ENCODE data around the gene C11orf58.

Gene C11orf58

DNA sequence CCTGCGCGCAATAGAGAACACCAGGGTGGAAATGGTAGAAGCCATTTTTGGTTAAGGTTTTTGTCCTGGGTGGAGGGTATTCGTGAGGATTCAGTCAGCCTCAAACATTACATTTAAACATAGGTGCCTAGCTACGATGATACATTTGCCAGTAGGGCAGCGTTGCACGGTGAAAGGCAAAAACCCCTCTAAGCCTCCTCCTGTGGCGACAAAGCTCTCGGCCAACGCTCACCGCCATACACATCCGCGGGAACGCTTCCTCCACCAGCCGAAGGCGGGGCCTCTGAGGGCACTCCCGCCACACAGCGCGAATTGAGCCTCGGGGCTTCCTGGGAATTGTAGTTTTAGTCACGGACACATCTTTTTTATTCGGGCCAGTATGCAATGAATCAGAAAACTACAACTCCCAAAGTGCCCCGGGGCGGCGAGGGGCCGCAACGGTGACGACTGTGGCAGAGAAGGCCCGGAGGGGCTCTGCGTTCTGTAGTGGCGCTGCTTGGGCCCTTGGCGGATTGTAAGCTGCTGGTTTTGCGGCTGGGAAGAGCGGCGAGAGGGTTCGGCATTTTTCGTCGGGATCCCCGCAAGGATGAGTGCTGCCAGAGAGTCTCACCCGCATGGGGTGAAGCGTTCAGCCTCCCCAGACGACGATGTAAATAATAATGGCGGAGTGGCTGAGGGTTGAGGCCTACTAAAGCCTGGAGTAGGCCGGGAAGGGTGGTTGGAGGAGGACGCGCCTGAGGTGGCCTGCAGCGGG lies at the start of gene C11orf58:
TSS of gene C11orf58 (plus strand) at position 455 of the 754 bp plus-strand sequence. CDS start at position 587, 132 bp downstream.
- FAIRE-seq (no peak), DNase-seq (ENCODE audit: low spot score) (peak; percentile 93)

- FAIRE-seq (no peak), DNase-seq (ENCODE audit: low spot score) (no peak)
Measured at GRCh38 chr11:16690086-16690485, 48.4 kb upstream of the C11orf58 start.

DNA sequence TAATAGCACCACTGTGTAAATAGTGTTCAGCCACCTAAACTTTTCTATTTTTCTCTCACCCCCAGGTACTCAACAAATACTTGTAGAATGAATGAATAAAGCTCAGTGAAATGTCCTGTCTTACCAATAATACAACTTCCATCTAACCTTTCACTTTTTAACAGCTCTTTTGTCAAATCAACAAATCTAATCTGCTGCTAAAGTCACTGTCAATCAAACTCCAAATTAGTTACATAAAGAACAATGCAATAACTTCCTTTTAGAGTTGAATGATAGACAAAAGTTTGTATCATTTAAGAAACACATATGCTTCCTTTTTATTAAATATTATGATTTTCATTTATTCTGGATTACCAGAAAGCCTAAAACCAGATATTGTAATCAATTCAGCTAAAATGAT lies 34.7 kb upstream of the C11orf58 start:
- FAIRE-seq (no peak), DNase-seq (ENCODE audit: low spot score) (no peak)

- no peak for FAIRE-seq
- DNase-seq (ENCODE audit: low spot score), result no peak
Measured at GRCh38 chr11:16713594-16713993, 24.9 kb upstream of the C11orf58 start.

DNA sequence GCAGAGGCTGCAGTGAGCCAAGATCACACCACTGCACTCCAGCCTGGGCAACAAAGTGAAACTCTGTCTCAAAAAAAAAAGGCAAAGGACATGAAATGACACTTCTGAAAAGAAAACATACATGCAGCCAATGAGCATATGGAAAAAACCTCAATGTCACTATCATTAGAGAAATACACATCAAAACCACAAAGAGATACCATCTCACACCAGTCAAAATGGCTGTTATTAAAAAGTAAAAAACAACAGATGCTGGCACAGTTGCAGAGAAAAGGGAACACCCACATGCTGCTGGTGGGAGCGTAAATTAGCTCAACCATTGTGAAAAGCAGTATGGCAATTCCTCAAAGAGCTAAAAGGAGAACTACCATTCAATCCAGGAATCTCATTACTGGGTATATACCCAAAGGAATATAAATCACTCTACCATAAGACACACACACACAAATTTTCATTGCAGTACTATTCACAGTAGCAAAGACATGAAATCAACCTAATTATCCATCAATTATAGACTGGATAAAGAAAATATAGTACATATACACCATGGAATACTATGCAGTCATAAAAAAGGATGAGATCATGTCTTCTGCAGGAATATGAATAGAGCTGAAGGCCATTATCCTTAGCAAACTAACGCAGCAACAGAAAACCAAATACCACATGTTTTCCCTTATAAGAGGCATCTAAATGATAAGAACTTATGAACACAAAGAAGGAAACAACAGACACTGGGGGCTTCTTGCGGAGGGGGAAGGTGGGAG lies 15.7 kb upstream of the C11orf58 start:
- FAIRE-seq (no peak), DNase-seq (ENCODE audit: low spot score) (no peak)

- FAIRE-seq, result no peak
Measured at GRCh38 chr11:16727806-16728205, 10.6 kb upstream of the C11orf58 start.

DNA sequence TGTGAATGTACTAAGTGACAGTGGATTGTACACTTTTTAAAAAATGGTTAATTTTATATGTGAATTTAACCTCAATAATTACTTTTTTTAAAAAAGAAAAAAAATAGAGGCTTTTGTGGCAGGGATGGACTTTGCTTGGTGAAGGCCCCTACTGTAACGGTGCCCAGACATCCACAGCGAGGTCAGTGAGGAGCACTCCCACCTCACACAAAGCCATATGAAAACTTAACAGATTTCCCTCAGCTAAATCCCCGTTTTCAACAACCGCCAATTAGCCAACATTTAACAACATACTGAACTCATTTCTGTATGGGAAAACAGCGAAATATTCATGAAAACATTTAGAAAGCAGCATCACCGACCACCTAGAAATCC lies 642 bp upstream of the C11orf58 start:
- FAIRE-seq, result no peak

More at GRCh38 chr11:16727806-16728205, 10.6 kb upstream of the C11orf58 start:
- no peak for DNase-seq (ENCODE audit: low spot score)

DNA sequence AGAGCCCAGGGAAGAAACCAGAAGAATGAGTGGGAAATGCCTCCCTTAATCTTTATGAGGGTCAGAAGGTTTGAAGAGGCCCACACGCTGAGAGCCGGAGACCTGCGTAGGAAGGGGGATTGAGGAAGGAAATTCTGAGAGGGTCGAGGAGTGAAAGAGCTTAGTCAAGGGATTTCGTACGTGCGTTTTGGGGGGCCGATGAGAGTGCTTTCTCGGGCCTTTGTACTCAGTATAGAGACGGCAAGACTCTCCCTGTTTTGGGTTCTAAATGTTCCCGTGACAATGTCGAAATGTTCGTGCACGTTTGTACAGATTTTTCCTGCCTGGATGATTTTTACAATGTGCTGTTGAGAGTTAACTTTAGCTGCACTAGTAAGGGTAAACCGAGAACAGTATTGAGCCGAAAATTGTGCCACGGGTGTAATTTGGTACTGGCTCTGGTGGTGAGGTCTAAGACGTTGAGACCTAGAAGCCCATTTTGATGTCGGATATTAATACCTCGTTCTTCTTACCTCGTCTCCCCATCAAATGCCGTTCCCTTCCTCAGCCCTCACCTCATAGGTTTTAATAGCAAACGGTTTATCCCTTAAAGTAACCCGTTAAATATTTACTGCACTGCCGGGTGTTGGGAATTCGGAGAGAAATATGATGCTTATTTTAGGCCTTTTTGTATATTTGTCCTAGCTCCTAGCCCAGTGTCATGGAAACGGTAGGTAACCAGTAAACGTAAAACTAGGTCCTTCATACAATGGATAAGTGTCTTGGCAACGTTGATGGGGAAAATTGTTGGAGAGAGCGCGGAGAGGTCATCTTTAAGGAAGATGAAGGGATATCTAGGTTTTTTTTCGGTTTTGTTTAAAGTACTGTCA lies 734 bp downstream of the C11orf58 start:
- DNase-seq (ENCODE audit: low spot score), result peak; percentile 6
- no peak for FAIRE-seq

More for the DNA sequence above, 642 bp upstream of the C11orf58 start:
- DNase-seq (ENCODE audit: low spot score), result peak; percentile 21

DNA sequence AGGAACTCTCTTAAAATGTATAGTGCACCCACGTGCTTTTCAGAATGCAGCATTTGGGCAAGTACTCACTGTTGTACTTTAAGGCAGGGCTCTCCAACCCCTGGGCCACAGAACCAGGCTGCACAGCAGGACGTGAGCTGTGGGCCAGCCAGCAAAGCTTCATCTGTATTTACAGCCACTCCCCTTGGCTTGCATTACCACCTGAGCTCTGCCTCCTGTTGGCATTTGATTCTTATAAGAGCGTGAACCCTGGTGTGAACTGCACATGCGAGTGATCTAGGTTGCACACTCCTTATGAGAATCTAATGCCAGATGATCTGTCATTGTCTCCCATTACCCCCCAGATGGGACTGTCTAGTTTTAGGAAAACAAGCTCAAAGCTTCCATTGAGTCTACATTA lies 3.0 kb downstream of the C11orf58 start:
- FAIRE-seq, result no peak
- DNase-seq (ENCODE audit: low spot score), result no peak

GRCh38 chr11:16743478-16743877 lies 5.0 kb downstream of the C11orf58 start:
- no peak for FAIRE-seq
- DNase-seq (ENCODE audit: low spot score), result no peak

GRCh38 chr11:16744128-16744725 lies 5.8 kb downstream of the C11orf58 start:
- DNase-seq (ENCODE audit: low spot score), result no peak
- no peak for FAIRE-seq

DNA sequence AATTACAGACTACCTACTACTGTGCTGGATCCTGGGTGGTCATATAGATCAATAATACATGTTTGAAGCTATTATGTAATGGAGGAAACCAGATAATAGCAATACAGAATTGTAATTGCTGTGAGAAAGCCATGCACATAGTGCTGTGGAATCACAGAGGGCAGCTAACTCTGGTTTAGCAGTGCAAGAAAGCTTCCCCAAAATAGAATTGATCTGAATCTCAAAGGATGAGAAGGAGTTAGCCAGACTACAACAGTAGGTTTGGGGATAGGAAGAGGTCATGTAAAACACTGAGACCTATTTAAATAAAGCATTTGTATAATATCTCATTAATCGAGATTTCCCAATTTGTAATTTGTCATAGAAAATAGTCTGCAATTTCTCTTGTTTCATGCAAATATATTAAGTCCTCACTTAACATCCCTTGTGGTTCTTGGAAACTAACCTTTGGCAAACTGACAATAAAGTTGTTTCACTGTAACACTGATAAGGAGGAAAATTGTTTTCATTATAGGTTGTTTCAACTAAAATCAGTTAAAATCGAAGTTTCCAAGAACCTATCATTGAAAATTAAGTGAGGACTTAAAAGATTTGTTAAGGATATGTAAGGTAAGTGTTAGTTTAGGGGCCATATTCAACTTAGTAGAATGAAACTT lies 7.6 kb downstream of the C11orf58 start:
- DNase-seq (ENCODE audit: low spot score) (no peak), FAIRE-seq (no peak)

DNA sequence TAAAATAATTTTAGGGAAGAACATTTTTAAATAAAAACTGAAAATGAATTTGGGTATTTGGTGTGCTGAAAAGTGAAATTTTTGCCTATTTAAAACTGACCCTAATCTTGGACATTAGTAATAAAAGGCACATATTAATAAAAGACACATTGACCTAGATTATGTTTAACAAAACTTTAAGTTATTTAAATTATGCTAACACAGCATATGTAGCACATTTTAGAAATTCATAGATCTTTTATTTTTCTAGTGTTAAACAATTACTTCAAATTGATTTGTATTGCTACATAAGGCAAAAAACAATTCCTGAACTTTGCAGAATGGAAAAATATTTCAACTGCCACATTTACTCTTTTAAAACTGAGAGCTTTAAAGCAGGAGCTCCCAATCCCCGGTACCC lies 10.6 kb downstream of the C11orf58 start:
- FAIRE-seq (no peak), DNase-seq (ENCODE audit: low spot score) (no peak)

DNA sequence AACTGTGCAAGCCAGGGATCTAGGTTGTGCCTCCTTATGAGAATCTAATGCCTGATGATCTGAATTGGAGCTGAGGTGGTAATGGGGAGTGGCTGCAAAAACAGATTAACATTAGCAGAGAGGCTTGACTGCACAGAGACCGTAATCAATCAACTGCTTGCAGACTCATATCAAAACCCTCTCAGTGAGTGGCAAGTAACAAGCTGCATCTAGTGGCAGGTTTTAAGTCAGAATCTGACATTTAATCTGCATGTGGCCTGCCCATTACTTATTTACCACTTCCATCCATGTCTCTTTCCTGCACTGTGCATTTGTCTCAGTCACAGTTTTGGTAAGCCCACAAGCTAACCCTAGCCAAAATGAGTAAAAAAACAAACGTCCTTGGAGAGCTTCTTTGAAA lies 11.2 kb downstream of the C11orf58 start:
- FAIRE-seq (no peak), DNase-seq (ENCODE audit: low spot score) (no peak)

DNA sequence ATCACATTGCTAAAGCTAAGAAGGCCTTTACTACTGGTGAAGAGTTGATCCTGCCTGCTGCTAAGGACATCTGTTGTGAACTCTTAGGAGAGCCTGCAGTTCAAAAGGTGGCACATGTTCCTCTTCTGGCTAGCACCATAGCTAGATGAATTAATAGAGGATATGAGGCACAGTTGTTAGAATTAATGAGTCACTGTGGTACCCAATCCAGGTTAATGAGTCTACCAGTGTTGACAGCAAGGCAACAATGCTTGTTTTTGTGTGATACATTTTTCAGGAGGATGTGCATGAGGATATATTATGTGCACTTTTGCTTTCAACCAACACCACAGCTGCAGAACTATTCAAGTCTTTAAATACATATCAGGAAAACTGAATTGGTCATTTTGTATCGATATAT lies 12.0 kb downstream of the C11orf58 start:
- DNase-seq (ENCODE audit: low spot score), result no peak
- FAIRE-seq, result no peak

DNA sequence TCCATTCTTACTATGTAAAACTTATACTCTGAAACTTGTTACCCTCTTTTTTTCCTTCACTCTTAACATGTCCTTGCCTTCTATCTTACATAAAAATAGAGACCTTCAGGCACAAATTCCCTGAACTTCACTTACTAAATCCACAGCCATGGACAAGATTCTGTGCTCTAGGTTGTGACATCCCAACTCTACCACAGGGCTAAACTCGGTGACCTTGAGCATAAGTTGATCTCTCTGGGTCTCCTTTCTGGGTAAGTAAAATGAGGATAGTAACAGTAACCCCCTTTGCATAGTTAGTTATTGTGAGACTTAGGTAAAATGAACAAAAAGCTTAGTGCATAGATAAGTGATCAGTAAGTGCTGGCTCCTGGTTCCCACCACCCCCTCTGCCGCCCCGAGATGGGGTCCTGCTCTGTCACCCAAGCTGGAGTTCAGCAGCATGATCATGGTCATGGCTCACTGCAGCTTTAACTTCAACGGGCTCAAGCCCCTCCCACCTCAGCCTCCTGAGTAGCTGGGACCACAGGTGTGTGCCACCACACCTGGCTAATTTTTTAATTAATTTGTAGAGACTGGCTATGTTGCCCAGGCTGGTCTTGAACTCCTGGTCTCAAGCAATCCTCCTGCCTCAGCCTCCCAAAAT lies 20.1 kb downstream of the C11orf58 start:
- DNase-seq (ENCODE audit: low spot score) (no peak), FAIRE-seq (no peak)

DNA sequence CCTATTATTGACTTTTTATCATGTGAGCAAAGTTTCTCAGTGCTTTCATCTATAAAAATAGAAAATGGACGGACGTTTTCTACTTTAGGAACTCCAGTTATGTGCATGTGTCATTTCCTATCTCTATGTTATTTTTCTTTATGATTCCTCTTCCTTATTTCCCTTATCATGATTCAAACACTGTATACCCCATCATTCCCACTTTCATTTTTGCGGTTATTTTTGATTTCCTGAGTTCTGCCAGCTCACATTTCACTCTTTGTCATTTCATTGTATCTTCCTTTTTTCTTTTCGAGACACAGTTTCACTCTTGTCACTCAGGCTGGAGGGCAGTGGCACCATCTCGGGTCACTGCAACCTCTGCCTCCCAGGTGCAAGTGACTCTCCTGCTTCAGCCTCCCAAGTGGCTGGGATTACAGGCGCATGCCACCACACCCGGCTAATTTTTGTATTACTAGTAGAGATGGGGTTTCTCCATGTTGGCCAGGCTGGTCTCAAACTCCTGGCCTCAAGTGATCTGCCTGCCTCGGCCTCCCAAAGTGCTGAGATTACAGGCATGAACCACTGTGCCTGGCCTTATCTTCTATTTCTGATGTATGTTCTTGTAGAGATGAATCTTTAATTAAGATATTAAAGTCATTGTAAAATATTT lies 21.5 kb downstream of the C11orf58 start:
- DNase-seq (ENCODE audit: low spot score) (no peak), FAIRE-seq (no peak)

GRCh38 chr11:16763746-16764145 lies 25.3 kb downstream of the C11orf58 start:
- DNase-seq (ENCODE audit: low spot score) (no peak), FAIRE-seq (no peak)

DNA sequence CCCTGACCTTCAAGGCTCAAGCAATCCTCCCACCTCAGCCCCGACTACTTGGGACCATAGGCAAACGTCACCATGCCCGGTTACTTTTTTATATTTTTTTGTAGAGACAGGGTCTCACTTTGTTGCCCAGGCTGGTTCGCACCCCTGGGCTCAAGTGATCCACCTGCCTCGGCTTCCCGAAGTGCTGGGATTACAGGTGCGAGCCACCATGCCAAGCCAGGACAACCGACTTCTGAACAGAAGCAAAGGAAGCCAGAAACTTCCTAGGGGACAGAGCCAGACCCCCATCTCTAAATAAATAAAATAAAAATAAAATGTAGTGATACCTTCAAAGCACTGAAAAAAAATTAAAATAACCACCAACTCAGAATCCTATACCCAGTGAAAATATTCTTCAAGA lies 26.4 kb downstream of the C11orf58 start:
- DNase-seq (ENCODE audit: low spot score) (no peak), FAIRE-seq (no peak)

DNA sequence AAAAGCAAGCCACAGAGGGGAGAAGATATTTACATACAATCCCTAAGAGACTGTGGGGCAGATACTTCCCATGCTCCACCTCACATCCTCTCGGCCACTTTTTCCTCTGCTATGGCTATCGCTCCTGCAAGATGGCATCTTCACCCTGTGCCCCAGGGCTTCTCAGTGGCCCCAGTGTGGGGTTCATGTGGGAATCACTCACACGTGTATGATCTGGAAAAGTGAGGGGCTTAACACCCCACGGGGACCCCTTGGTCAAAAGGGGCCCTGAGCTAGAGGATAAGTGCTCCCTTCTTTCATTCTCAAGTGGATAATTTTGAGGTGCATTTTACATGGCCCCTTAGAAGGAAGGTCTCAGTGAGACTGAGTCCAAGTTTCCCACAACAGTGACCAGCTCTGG lies 28.7 kb downstream of the C11orf58 start:
- no peak for FAIRE-seq

More for the DNA sequence above, 28.7 kb downstream of the C11orf58 start:
- no peak for DNase-seq (ENCODE audit: low spot score)
